GM12892 (cell line): ENCODE data around the gene MFAP5.

Source experiments
- POLR2A ChIP-seq: IDR thresholded peaks from 2 replicates; pipeline ENCODE4 v1.6.1; 2011; ENCODE audit warnings: low read depth, low read length, control low read depth
- TAF1 ChIP-seq: IDR thresholded peaks from 2 replicates; pipeline ENCODE4 v1.6.1; 2011; ENCODE audit warnings: low read depth, mild to moderate bottlenecking, control low read depth, low read length, borderline replicate concordance

DNA sequence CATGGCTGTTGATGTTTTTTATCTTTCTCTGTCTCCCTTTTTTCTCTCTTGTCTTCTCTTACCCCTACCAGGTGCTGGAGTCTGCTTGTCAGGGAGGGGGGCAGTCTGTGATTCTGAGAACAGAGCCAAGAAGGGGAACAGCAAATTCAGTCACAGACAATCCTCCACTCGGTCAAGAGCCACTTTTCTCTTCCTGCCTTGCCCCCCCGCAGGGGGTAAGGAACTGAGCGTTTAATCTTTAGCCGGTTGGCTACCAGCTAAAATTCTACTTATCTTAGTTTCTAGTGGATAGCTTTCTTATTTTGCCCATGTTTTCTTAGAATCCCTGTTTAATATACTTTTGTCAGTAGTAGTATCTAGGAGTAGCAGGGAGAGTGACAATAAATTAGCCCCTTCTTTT lies 37.1 kb upstream of the MFAP5 start:
- TF ChIP-seq POLR2A, result no peak
- TF ChIP-seq TAF1, result no peak
